ENCODE results near the gene ASTE1.

Gene ASTE1

GRCh38 chr3:131036200-131036816 lies 9.7 kb upstream of the ASTE1 start:
- no peak for TF ChIP-seq CTCF (IDR thresholded peaks at IDR 0.05)
- Histone ChIP-seq H3K27ac (no peak overlapping the region), H3K4me3 (no peak overlapping the region)
- no peak for DNase-seq (ENCODE audit: low spot score)

GRCh38 chr3:131033480-131034080 lies 7.0 kb upstream of the ASTE1 start:
- no peak for DNase-seq (ENCODE audit: low spot score)
- peak; percentile 31 for TF ChIP-seq CTCF (IDR thresholded peaks at IDR 0.05)
- H3K27ac ChIP-seq, result no peak overlapping the region
- H3K4me3 ChIP-seq, result no peak overlapping the region

GRCh38 chr3:131031660-131032059 lies 5.0 kb upstream of the ASTE1 start:
- no peak for DNase-seq (ENCODE audit: low spot score)
- Histone ChIP-seq H3K4me3 (no peak overlapping the region), H3K27ac (no peak overlapping the region)
- no peak for TF ChIP-seq CTCF (IDR thresholded peaks at IDR 0.05)

- Histone ChIP-seq H3K27ac (no peak overlapping the region), H3K4me3 (no peak overlapping the region)
- DNase-seq (ENCODE audit: low spot score), result no peak
- TF ChIP-seq CTCF (IDR thresholded peaks at IDR 0.05), result no peak
These were observed 2.2 kb upstream of the ASTE1 start for GRCh38 chr3:131028844-131029243.

- Histone ChIP-seq H3K27ac (no peak overlapping the region), H3K4me3 (peak overlapping the region; percentile 81)
- DNase-seq (ENCODE audit: low spot score), result no peak
- TF ChIP-seq CTCF (IDR thresholded peaks at IDR 0.05), result no peak
These were observed 1.1 kb downstream of the ASTE1 start for GRCh38 chr3:131025539-131025938.

- H3K4me3 ChIP-seq, result peak overlapping the region; percentile 32
- TF ChIP-seq CTCF (IDR thresholded peaks at IDR 0.05), result no peak
These were observed 6.4 kb downstream of the ASTE1 start for GRCh38 chr3:131020122-131020693.

GRCh38 chr3:131018970-131019369 lies 7.7 kb downstream of the ASTE1 start:
- H3K4me3 ChIP-seq, result no peak overlapping the region
- DNase-seq (ENCODE audit: low spot score), result no peak
- no peak overlapping the region for H3K27ac ChIP-seq
- TF ChIP-seq CTCF (IDR thresholded peaks at IDR 0.05), result no peak

More at GRCh38 chr3:131020122-131020693, 6.4 kb downstream of the ASTE1 start:
- no peak overlapping the region for H3K27ac ChIP-seq
- no peak for DNase-seq (ENCODE audit: low spot score)
